Measurements from ENCODE around the gene NPR3.

Gene NPR3

DNA sequence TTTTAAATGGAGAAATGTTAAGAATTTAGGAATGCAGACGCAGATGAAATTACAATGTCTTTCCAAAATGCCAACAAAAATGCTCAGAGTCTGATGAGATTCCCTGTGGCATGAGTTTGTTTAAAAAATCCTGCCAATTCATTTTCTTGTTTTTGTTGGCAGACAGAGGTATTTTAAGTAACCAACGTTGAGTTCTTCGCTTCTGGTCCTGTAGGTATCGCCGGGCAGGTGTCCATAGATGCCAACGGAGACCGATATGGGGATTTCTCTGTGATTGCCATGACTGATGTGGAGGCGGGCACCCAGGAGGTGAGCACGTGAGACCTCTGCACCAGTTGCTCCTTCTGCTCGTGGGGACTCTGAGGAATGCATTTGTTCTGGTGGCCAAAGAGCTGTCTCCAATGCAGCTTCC lies 69.4 kb downstream of the NPR3 start:
- no peak for DNase-seq
- WGBS (ENCODE audit: insufficient coverage), result 95% methylated on average over 8 of the region's 10 CpGs
- ChIA-PET POLR2A (no interaction called here), CTCF (interaction anchor here (0.8 to 1.0 kb wide), 3 partner anchors 10 to 33 kb away, joined by 3 read pairs; no protein-coding TSS in a partner anchor)
- Histone ChIP-seq H3K36me3 (ENCODE audit: control insufficient read depth in 4 of 4, insufficient read depth in 4 of 4, low read length in 3 of 4) (peaks cover 28 to 97% (median 36%) of the 10 kb centered on the region in 4 experiments), H3K4me3 (ENCODE audit: control insufficient read depth in 1 of 7, extremely low read depth in 1 of 7, insufficient read depth in 4 of 7, low read depth in 2 of 7, low read length in 6 of 7) (no peak overlapping the region), H3K4me1 (ENCODE audit: control extremely low read depth in 1 of 4, control insufficient read depth in 4 of 4, insufficient read depth in 4 of 4, low read length in 3 of 4) (peaks cover 0 to 11% (median 3%) of the 10 kb centered on the region in 4 experiments), H3K27me3 (replicated peaks in 2 of 5; ENCODE audit: control insufficient read depth in 4 of 5, insufficient read depth in 5 of 5, low read length in 4 of 5) (no peaks in the 10 kb centered on the region), H3K27ac (ENCODE audit: insufficient read depth in 1 of 2, low read depth in 1 of 2, low read length in 2 of 2, poor library complexity in 1 of 2, severe bottlenecking in 2 of 2) (no peak overlapping the region), H3K9me3 (ENCODE audit: control extremely low read depth in 1 of 5, control insufficient read depth in 4 of 5, insufficient read depth in 2 of 5, low read depth in 1 of 5, low read length in 4 of 5) (no peaks in the 10 kb centered on the region)

DNA sequence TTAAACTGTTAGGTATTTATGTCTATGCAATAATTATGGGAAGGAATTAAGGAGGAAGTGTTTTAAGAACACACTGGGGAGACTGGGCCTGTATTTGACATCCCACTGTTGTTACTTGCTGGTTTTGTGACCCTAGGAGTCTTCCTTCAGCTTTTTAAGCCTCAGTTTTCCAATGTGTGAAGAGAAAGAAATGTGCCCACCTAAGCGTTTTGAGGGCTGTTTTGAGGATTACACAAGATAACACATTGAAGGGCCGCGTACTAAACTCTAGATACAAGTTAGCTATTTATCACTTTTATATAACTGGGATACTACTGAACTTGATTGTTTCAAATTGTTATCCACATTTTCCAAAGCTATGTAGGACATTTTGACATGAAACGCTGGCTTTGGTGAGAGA lies 72.5 kb downstream of the NPR3 start:
- Histone ChIP-seq H3K27ac (ENCODE audit: insufficient read depth in 1 of 2, low read depth in 1 of 2, low read length in 2 of 2, poor library complexity in 1 of 2, severe bottlenecking in 2 of 2) (no peak overlapping the region), H3K36me3 (ENCODE audit: control insufficient read depth in 4 of 4, insufficient read depth in 4 of 4, low read length in 3 of 4) (peaks cover 24 to 88% (median 36%) of the 10 kb centered on the region in 4 experiments), H3K9me3 (ENCODE audit: control extremely low read depth in 1 of 5, control insufficient read depth in 4 of 5, insufficient read depth in 2 of 5, low read depth in 1 of 5, low read length in 4 of 5) (no peaks in the 10 kb centered on the region), H3K27me3 (replicated peaks in 2 of 5; ENCODE audit: control insufficient read depth in 4 of 5, insufficient read depth in 5 of 5, low read length in 4 of 5) (no peaks in the 10 kb centered on the region), H3K4me3 (ENCODE audit: control insufficient read depth in 1 of 7, extremely low read depth in 1 of 7, insufficient read depth in 4 of 7, low read depth in 2 of 7, low read length in 6 of 7) (no peak overlapping the region), H3K4me1 (ENCODE audit: control extremely low read depth in 1 of 4, control insufficient read depth in 4 of 4, insufficient read depth in 4 of 4, low read length in 3 of 4) (peaks cover 0 to 35% (median 12%) of the 10 kb centered on the region in 4 experiments)
- POLR2A ChIA-PET, result no interaction called here
- 100% methylated on average over 1 of the region's 4 CpGs for WGBS (ENCODE audit: insufficient coverage)
- DNase-seq, result no peak
- CTCF ChIA-PET, result interaction anchor here (0.8 to 1.7 kb wide), 9 partner anchors 11 to 74 kb away, joined by 3 to 7 read pairs (median 4); no protein-coding TSS in a partner anchor

DNA sequence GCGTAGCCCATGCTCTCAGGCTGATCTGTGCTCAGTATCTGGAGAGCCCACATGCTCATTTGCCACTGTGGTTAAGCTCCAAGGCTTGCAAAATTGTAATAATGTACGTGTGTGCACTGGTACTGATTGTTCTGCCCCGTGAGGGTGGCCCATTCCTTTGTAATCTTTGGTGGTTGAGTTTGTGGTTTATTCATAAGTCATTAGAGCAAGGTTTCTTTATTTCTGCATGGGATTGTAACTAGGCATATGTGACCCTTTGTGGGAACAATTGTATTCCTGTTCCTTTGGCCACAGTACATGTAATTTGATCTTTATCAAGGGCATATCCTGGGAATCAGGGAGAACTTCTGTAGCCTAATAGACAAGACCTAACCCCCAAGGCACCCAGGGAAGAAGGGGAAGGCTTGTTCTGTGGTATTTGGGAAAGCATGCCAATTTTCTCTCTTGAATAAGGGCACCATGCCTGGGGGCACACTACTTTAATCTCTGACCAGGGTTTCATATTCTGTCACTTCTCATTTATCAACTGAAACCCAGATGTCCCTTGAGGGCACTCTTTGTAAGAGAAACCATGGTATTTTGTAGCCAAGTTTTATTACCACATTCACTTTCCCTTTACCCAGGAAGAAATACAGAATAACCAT lies 74.6 kb downstream of the NPR3 start:
- Histone ChIP-seq H3K4me1 (ENCODE audit: control extremely low read depth in 1 of 4, control insufficient read depth in 4 of 4, insufficient read depth in 4 of 4, low read length in 3 of 4) (peaks cover 0 to 42% (median 14%) of the 10 kb centered on the region in 4 experiments), H3K9me3 (ENCODE audit: control extremely low read depth in 1 of 5, control insufficient read depth in 4 of 5, insufficient read depth in 2 of 5, low read depth in 1 of 5, low read length in 4 of 5) (no peaks in the 10 kb centered on the region), H3K27ac (ENCODE audit: insufficient read depth in 1 of 2, low read depth in 1 of 2, low read length in 2 of 2, poor library complexity in 1 of 2, severe bottlenecking in 2 of 2) (no peak overlapping the region), H3K27me3 (replicated peaks in 2 of 5; ENCODE audit: control insufficient read depth in 4 of 5, insufficient read depth in 5 of 5, low read length in 4 of 5) (no peaks in the 10 kb centered on the region), H3K36me3 (ENCODE audit: control insufficient read depth in 4 of 4, insufficient read depth in 4 of 4, low read length in 3 of 4) (peaks cover 24 to 85% (median 30%) of the 10 kb centered on the region in 4 experiments), H3K4me3 (ENCODE audit: control insufficient read depth in 1 of 7, extremely low read depth in 1 of 7, insufficient read depth in 4 of 7, low read depth in 2 of 7, low read length in 6 of 7) (no peak overlapping the region)
- WGBS (ENCODE audit: insufficient coverage), result 67% methylated on average over 1 of the region's 3 CpGs
- CTCF ChIA-PET, result interaction anchor here (0.7 to 2.9 kb wide), 9 partner anchors 14 to 153 kb away, joined by 3 to 8 read pairs (median 4); no protein-coding TSS in a partner anchor
- peak; percentile 58 to 87 (median 80) for DNase-seq
- POLR2A ChIA-PET, result no interaction called here

DNA sequence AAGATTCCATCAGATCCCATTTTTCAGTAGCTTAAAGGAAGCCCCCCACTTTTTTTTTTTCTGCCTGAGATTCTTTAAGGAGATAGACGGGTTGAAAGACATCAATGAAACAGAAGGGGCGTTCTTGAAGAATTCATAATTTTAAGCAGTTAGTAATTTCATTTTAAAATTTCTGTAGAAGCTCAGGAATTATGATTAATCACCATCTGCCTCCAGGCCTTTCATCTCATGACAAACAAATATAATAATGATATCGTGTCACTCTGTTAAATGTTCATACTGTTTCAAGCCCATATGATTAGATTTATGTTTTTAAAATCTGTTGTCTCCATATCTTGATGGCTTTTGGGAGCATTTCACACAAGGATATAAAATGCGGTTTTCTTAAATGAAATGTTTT lies 75.2 kb downstream of the NPR3 start:
- Histone ChIP-seq H3K9me3 (ENCODE audit: control extremely low read depth in 1 of 5, control insufficient read depth in 4 of 5, insufficient read depth in 2 of 5, low read depth in 1 of 5, low read length in 4 of 5) (no peaks in the 10 kb centered on the region), H3K27ac (ENCODE audit: insufficient read depth in 1 of 2, low read depth in 1 of 2, low read length in 2 of 2, poor library complexity in 1 of 2, severe bottlenecking in 2 of 2) (no peak overlapping the region), H3K4me3 (ENCODE audit: control insufficient read depth in 1 of 7, extremely low read depth in 1 of 7, insufficient read depth in 4 of 7, low read depth in 2 of 7, low read length in 6 of 7) (no peak overlapping the region), H3K36me3 (ENCODE audit: control insufficient read depth in 4 of 4, insufficient read depth in 4 of 4, low read length in 3 of 4) (peaks cover 24 to 83% (median 28%) of the 10 kb centered on the region in 4 experiments), H3K4me1 (ENCODE audit: control extremely low read depth in 1 of 4, control insufficient read depth in 4 of 4, insufficient read depth in 4 of 4, low read length in 3 of 4) (peaks cover 0 to 46% (median 14%) of the 10 kb centered on the region in 4 experiments), H3K27me3 (replicated peaks in 2 of 5; ENCODE audit: control insufficient read depth in 4 of 5, insufficient read depth in 5 of 5, low read length in 4 of 5) (no peaks in the 10 kb centered on the region)
- no CpG with 5 or more reads among the region's 4 CpGs for WGBS (ENCODE audit: insufficient coverage)
- ChIA-PET POLR2A (interaction anchor here (0.7 kb wide), 1 partner anchor 551 kb away, joined by 5 read pairs; no protein-coding TSS in a partner anchor), CTCF (interaction anchor here (0.7 to 2.9 kb wide), 8 partner anchors 8 to 153 kb away, joined by 3 to 8 read pairs (median 3); no protein-coding TSS in a partner anchor)
- no peak for DNase-seq

DNA sequence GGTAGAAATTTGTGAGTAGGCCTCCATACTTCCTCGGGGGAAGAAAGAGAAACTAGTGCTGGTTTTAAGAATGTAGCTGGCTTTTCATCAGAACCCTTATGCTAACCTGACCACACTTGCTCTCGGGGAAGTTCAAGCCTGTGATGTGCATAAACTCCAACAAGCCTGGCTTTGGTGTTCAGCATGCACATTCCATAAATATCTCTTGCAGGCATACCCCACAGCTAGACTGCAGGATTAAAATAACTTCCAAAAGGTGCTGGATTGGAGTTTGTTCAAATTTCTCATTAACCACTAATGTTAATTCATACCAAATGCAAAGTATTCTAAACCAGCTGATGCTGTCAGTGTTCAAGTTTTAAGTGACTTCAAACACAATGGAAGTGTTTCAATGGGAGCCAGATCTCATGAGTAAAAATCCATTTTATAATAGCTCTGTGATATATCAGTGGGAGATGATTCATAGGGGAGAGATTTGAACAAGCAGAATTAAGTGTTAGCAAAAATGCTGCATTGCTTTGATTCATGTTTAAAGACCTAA lies 79.4 kb downstream of the NPR3 start:
- Histone ChIP-seq H3K27me3 (replicated peaks in 2 of 5; ENCODE audit: control insufficient read depth in 4 of 5, insufficient read depth in 5 of 5, low read length in 4 of 5) (no peaks in the 10 kb centered on the region), H3K9me3 (ENCODE audit: control extremely low read depth in 1 of 5, control insufficient read depth in 4 of 5, insufficient read depth in 2 of 5, low read depth in 1 of 5, low read length in 4 of 5) (peaks cover 0 to 6% (median 3%) of the 10 kb centered on the region in 5 experiments), H3K27ac (ENCODE audit: insufficient read depth in 1 of 2, low read depth in 1 of 2, low read length in 2 of 2, poor library complexity in 1 of 2, severe bottlenecking in 2 of 2) (no peak overlapping the region), H3K4me1 (ENCODE audit: control extremely low read depth in 1 of 4, control insufficient read depth in 4 of 4, insufficient read depth in 4 of 4, low read length in 3 of 4) (peaks cover 0 to 37% (median 12%) of the 10 kb centered on the region in 4 experiments), H3K4me3 (ENCODE audit: control insufficient read depth in 1 of 7, extremely low read depth in 1 of 7, insufficient read depth in 4 of 7, low read depth in 2 of 7, low read length in 6 of 7) (no peak overlapping the region), H3K36me3 (ENCODE audit: control insufficient read depth in 4 of 4, insufficient read depth in 4 of 4, low read length in 3 of 4) (peaks cover 11 to 59% (median 17%) of the 10 kb centered on the region in 4 experiments)
- POLR2A ChIA-PET, result interaction anchor here (1.9 kb wide), 1 partner anchor 62 kb away, joined by 4 read pairs; no protein-coding TSS in a partner anchor
- CTCF ChIA-PET, result interaction anchor here (0.7 to 1.3 kb wide), 5 partner anchors 16 to 83 kb away, joined by 3 to 5 read pairs (median 4); no protein-coding TSS in a partner anchor
- no peak for DNase-seq
- 71% methylated on average over 1 of the region's 2 CpGs for WGBS (ENCODE audit: insufficient coverage)

DNA sequence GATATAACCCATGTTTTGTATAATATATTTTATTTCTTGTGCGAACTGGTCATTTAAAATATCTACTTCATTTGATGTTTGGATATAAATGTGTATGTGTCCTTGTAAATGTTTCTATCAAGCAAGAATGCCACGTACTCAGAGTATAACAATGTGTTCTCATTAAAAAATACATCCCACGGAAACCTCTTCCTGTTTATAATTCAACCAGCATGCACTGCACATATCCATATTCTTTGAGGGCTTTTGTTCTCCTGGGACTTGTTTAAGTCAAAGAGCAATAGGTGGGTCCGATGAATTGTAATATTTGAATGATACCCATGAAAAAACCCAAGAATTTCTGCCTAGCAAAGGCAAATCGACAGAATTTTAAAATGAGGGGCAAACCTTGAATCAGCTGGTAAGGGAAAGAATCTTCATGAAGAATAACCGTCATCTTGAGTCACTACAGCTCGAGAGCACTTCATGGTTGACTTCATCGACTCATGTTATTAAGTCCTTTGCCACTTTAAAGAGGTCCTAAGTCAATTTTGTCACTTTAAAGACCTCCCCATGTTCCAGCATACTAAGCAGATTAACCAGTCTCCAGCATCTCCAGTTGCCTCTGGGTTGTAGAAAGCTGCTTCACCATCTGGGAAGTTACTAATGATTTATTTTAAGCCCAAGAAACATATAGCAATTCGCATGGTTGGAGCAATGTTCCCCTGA lies 80.6 kb downstream of the NPR3 start:
- DNase-seq, result no peak
- 96% methylated on average over 4 of the region's 9 CpGs for WGBS (ENCODE audit: insufficient coverage)
- Histone ChIP-seq H3K27me3 (replicated peaks in 2 of 5; ENCODE audit: control insufficient read depth in 4 of 5, insufficient read depth in 5 of 5, low read length in 4 of 5) (no peaks in the 10 kb centered on the region), H3K9me3 (ENCODE audit: control extremely low read depth in 1 of 5, control insufficient read depth in 4 of 5, insufficient read depth in 2 of 5, low read depth in 1 of 5, low read length in 4 of 5) (peaks cover 0 to 8% (median 4%) of the 10 kb centered on the region in 5 experiments), H3K4me1 (ENCODE audit: control extremely low read depth in 1 of 4, control insufficient read depth in 4 of 4, insufficient read depth in 4 of 4, low read length in 3 of 4) (peaks cover 0 to 25% (median 6%) of the 10 kb centered on the region in 4 experiments), H3K36me3 (ENCODE audit: control insufficient read depth in 4 of 4, insufficient read depth in 4 of 4, low read length in 3 of 4) (peaks cover 11 to 49% (median 15%) of the 10 kb centered on the region in 4 experiments), H3K4me3 (ENCODE audit: control insufficient read depth in 1 of 7, extremely low read depth in 1 of 7, insufficient read depth in 4 of 7, low read depth in 2 of 7, low read length in 6 of 7) (no peak overlapping the region), H3K27ac (ENCODE audit: insufficient read depth in 1 of 2, low read depth in 1 of 2, low read length in 2 of 2, poor library complexity in 1 of 2, severe bottlenecking in 2 of 2) (no peak overlapping the region)
- ChIA-PET POLR2A (no interaction called here), CTCF (interaction anchor here (0.9 to 1.6 kb wide), 7 partner anchors 14 to 79 kb away, joined by 3 to 5 read pairs (median 3); no protein-coding TSS in a partner anchor)
